NCI-H187 treated with DMSO at 0.1 percent for 48 hours (cell line): ENCODE measurements around the gene HPX.
"Not testable (repeated sequence)": the region's sequence is repeated elsewhere in the genome, so short reads cannot be mapped to it uniquely, and the experiment has no call there.

Experiments
- DNase-seq: peaks from one replicate; lab custom pipeline; 2025; lab: John Stamatoyannopoulos, UW

Gene HPX

DNA sequence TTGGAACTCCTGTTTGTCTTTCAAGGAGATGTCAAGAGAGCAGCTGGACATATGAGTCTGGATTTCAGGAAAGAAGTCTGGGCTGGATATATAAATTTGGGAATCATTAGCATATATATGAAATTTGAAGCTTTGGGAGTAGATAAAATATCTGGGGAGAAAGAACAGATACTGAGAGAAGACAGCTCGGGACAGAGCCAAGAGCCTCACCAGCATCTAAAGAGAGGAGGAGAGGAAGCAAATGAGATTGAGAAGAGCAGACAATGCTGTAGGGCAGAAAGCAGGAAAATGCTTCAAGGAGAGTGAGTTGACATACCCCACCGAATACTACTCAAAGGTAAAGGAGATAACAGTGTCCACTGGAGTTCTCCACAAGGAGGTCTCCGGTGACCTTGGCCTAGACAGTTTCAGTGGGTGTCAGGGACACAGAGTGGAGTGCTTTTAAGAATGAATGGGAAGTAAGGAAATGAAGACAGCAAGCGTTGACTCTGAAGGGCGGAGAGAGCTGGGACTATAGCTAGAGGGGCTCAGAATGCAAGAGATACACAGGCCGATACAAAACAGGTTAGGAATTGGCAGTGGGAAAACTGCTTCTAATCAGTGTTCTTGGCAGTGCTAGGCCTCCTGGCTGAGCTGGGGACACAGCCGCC lies 22.8 kb downstream of the HPX start:
- no peak for DNase-seq

DNA sequence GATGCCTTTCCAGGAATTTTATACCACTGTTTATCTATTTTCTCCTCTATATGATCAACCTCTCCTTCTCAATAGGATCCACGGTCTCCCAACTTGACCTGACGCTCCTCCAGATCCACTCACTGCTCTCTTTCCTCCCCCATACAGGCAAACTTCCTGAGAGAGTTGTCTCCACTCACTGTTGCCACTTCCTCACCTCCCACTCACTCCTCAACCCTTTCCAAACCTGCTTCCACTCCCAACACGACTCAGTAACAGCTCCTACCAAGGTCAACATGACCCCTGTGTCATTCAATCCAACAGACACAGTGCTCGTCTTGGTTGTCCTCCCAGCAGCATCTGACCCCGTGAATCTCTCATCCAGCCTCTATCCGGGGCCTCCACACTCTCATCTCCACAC lies 25.0 kb downstream of the HPX start:
- DNase-seq, result no peak

DNA sequence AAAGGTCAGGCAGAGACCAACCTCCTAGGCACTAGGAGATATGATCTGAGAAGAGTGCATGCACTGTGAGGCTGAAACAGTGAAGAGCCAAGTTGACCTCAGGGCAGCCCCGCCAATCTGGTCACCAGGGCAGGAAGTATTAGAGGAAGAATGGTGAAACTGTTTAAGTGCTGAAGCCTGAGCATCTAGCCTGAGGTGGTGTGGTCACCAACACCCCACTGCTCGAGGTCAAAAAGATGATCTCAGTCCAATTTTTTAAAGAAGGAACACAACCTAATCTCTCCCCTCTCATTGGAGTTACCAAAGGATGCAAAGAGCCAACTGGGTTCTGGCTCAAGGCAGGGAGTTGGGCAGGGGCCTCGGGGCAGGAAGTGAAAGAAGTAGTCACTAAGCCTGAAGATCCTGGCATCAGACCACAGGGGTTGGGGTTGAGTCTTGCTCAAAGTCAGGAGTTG lies 25.9 kb downstream of the HPX start:
- DNase-seq, result no peak

DNA sequence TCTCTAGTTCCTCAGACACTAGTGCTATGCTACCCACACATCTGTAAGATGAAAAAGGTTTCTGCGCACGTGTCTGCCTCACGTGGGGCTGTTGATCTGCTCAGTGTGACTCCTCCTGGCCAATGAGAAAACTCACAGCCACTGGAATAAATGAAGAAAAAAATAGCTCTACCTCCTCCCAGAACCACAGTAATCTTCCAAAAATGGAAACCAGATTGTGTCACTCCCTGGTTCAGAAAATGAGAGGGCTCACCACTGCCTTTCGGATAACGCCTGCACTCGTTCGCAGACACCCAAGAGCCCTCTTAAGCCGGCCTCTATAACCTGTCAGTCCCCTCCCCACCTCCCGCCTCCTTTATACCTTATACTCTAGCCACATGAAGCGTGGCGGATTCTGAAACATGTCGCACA lies 27.0 kb downstream of the HPX start:
- no peak for DNase-seq

DNA sequence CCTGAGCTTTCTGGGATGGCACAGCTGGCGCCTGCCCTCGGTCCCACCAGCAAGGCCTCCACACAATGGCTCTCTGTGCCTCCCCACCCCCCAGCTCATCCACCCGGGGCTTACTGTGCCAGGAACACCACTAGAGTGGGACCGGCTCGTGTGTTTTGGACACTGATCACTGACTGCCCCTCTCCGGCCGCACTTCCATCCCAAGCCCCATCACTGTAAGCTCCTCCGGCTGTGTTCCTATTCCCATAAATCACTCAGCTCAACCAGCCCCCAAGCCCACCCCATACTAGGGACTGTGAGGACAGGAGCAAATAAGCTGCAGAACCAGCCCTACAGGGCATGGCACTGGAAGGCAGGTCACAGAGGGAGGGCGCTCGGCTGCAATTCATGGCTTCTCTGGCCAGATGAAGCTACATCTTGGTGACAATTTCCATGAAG lies 29.2 kb downstream of the HPX start:
- DNase-seq, result no peak

DNA sequence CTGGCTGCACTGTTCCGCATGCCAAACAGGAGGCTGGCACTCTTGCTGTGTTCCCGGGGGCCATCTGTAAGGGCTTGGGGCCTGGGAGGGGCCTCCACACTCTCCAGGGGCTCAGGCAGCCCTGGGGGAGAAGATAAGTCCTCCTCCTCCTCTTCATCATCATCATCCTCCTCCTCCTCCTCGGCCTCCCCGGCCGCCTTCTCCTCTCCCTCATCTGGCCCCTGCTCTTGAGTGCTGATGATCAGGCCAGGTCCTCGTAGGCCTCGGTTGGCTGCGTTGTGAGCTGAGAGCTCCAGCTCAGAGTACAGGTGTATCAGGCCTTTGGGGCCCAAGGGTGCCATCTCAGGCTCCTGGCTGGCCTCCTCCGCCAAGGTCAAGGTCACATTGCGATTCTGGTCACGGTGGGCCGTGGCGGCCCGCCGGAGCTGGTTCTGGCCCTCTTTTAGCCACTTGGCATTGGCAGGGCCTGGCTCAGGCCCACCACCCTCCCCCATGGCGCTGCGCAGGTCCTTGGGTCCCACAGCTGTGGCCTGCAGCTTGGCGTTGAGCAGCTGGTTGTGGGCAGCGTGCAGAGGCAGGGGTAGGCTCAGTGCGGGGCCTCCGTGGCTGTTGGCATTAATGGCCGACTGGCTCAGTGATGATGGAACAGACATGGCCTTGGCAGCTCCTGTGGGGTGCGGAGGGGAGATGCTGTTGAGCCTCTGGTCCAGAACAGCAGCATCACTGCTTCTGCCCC lies 29.9 kb downstream of the HPX start:
- no peak for DNase-seq

DNA sequence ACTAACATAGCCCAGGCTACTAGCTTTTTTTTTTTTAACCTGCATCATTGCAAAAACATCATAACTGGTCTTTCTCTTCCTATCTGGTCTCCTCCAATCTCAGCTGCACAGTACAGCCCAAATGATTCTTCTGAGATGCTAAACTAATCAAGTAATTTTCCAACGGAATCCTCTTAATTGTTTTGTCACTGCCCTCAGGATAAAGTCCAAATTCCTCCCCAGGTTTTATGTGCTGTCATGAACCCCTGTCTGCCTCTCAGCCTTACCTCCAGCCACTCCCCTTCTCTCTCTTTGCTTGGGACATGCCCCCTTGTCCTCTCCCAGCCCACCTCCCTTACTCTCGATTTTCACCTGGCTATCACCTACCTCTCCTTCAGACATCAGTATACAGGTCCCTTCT lies 34.4 kb downstream of the HPX start:
- DNase-seq, result no peak

DNA sequence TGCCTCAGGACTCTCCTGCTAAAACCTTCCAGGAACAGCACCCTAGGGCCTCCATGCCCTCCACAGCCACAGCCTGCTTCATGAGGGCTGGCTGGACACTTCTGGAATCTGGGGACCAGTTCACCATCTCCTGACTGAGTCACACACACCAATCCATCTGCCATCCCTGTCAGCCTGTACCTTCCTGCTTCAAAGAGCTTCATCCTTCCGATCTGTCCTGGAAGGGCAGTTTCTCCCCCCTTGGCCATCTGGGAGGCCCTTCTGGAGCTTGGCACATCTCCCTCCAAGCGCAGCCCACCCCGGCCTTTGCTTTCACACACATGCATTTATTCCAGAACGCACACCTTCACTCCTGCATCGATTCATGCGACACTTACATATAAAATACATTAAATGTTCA lies 34.9 kb downstream of the HPX start:
- DNase-seq, result no peak

DNA sequence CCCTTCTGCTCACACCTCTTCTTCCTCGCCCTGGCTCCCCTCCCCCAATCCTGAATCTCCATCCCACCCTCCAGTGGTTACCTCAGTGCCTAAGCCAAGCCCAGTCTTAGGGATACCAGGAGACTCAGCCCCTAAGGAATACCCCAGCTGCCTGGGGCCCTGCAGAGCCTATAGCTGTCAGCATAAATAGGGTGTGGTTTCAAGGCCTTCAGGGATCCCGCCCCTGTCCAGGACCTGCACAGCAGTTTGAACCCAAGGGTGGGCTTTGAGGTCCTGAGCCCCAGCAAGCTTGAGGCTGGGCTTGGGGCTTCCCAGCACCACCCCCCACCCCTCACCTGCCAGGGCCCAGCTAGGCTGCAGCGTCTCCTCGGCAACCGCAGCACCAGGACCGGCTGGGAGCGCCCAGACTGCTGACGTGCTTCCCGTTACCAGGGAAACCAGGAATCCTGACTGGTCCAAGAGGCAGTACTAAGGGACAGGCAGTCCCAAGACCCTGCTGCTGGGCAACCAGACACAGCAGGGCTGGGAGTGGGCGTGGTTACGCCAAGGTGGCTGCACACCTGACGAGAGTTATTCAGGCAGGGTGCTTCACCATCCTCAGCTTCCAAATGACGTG lies 35.6 kb downstream of the HPX start:
- no peak for DNase-seq

DNA sequence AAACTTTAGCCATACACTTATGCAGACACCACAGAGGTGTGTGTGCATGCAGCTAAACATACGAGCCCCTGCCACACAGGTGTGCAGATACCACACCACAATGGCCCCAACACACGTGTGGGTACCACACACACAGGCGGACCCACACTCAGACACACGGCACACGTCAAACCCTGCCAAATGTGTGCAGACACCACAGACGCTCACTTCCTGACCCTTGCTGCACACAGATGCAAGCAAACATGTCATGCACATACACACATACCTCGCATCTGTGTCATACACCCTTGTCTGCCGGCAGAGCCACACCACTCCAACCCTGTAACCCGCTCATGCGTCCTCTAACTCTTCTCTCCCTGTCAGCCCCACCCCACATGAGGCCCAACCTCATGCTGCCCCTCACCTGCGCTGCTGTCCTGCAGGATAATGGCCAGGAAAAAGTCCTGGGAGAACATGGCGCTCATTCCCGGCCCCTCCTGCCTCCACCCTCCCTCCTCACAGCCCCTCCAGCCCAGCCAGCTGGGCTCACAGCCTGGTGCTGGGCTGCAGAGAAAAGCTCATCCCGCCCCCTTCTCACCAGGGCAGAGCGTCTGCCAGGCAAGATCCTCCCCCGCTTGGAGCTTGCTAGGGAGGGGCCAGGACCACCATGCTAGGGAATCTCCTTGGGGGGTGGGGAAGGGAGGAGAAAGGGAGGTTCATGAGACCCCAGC lies 36.3 kb downstream of the HPX start:
- DNase-seq, result no peak

DNA sequence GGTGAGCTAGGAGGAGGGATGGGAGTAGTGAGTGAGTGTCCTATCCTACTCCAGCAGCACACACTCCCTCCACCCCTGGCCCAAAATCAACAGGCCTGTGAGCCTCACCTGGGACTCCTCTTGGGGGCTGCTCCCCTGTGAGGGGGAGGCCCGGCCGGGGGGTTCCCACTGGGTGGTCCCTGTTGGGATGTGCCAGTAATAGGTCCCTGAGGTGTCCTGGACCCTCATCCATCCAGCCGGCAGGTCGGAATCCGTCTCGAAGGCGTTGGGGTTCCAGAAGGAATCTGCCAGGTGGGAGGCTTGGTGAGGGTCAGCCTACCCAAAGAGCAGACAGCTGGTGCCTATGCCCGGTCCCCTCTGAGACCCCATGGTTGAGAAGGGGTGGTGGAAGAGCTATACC lies 37.2 kb downstream of the HPX start:
- DNase-seq, result no peak

DNA sequence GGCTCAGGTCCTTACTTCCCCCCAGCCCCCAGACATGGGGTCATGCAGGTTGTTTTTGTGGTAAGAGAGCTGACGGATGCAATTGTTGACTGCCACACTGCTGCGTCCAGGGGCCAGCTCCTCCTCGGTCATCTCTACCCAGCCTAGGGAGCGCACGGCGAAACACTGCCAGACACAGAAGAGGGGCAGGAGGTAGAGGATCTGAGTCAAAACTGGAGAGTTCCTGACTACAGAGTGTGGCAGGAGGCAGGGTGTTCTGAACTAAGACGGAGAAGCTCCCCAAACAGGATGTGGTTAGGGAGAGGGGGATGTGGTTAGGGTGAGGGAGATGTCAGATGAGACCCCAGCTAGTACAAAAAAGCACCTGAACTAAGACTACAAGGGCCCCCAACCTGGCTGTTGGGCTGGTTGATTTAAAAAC lies 38.2 kb downstream of the HPX start:
- DNase-seq, result no peak

DNA sequence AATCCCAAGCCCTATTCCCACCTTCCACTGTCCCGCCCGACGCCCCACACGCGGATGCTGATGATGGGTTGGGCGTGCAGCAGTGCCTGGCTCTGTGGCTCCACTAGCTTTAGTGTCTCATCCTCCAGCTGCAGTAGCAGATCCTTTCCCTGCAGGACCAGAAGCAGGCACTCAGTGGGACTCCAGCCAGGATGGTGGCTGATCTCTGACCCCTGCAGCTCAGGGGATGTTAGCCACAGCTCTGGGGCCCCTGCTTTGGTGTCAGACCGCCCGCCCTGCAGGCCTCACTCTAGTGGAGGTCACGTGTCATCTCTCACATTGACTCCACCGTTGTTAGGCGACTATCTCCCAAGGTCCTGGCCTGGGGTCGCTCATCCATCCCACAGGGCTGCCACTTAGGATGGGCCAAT lies 38.7 kb downstream of the HPX start:
- DNase-seq, result no peak

DNA sequence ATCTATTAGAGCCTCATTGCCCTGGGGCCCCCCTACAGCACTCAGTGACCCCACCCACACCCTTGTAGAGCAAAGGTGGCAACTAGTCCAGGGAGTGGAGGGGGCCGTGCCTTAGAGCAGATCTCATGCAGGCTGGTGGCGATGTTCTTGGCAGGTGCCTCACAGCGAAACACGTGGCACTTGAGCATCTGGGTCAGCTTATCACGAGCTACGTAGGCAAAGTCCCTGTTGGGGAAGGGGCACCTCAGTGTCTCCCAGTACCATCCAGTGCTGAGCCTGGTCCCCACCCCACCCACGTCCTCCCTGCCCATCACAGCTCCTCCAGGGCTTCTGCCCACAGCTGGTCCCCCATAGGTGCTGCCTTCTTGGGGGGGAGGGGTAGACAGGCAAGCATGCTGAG lies 39.3 kb downstream of the HPX start:
- DNase-seq, result no peak

DNA sequence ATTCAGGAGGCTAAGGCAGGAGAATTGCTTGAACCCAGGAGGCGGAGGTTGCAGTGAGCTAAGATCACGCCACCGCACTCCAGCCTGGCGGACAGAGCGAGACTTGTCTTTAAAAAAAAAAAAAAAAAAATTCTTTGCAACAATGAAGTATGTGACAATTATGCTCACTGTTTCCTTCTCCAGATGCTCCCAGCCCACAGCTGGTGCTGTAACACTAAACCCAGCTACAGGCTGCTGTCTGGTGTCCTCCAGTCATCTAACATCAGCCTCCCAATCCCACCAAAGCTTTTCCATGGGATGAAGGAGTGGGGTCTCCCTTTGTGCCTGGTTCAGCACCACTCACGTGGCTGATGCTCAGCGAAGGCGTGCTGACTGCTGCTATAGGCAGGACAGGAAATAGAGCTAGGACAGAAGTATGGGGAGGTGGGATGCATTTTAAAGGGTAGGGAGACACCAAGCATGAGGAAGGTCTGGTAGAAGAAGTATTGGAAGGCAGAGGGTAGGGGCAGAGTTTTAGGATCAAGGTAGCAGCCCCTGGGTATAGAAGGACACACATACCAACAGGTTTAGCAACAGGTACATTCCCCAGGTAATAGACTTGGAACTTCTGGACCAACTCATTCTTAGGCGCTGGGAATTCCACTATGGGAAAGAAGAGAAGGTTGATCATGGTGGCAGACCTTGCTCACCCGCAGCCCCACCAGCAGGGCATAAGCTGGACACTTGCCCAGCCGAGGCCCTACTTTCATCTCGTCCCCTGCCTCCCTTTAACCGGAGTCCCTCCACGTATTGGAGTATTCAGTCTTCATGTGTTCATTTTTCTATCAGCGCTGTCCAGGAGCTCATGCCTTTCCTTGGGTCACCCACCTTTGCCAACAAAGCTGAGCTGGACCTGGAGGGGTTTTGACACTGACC lies 40.1 kb downstream of the HPX start:
- no peak for DNase-seq

DNA sequence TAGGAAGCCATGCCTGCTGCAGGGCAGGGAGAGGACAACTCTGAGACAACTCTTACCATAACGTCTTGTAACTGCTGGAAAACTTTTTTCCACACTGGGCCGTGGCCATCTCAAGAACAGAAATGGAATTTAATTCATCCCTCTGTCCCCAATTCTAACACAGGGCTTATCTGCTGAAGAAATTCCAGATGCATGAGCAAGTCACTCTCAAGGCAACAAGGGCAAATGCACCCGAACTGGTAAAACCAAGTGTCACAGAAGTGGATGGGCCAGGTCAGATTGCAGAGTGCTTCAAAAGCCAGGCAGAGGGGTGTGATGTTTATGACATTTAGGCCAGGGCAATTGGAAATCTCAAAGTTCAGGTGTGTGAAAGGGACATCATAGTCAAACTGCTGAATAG lies 43.2 kb downstream of the HPX start:
- DNase-seq, result no peak

DNA sequence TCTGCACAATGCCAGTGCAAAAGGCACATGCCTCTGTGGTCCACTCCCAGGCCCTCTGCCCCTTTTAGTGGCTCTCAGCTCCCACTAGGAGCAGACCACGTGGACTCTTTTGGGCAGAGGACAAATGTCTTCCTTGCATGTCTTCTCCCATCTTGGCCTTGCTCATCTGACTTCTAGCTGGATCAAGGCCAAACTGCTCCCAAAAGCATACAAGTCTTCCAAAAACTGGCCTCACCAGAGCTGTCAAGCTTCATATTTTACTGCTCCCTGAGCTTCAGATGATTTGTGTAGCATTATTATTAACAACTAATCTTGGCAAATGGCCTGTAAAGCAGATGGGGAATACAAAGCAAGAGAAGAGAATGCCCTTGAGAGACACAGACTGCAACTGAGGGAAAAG lies 43.6 kb downstream of the HPX start:
- no peak for DNase-seq

DNA sequence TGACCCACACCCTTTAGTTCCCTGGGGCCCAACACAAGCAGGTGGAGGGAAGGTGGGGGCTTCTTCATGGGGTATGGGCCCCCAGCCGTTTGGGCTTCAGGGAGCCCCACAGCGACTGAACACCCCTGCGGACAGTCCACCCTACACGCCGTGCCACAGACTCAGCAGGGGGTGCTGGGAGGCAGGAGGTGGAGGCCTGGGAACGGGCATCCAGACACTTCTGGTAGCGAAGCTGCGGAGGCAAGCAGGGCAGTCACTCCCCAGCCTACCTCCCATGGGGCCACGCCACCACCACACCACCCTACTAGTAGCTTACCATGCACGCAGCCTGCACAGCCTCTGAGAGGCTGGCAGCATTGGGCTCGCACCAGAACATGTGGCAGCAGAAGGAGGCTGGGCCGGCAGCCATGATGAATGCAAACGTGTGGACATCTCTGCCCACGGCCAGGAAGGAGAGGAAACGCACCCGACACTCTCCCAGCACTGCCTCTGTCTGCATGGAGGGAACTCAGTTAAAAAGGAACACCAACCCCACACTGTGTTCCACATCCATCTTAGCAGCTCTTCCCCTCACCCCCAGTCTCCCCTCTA lies 45.2 kb downstream of the HPX start:
- DNase-seq, result no peak

DNA sequence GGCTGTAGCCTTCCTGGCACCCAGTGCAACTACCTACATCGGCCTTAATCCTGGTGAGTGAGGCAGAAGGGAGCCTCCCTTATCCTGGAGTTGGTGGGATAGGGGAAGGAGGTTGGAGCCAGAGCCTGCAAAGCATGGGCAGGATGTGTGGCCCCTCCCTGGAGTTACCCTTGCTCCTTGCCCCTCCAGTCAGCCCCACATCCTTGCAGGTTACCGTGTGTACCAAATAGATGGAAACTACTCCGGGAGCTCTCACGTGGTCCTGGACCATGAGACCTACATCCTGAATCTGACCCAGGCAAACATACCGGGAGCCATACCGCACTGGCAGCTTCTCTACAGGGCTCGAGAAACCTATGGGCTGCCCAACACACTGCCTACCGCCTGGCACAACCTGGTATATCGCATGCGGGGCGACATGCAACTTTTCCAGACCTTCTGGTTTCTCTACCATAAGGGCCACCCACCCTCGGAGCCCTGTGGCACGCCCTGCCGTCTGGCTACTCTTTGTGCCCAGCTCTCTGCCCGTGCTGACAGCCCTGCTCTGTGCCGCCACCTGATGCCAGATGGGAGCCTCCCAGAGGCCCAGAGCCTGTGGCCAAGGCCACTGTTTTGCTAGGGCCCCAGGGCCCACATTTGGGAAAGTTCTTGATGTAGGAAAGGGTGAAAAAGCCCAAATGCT lies 46.7 kb downstream of the HPX start:
- DNase-seq, result no peak

DNA sequence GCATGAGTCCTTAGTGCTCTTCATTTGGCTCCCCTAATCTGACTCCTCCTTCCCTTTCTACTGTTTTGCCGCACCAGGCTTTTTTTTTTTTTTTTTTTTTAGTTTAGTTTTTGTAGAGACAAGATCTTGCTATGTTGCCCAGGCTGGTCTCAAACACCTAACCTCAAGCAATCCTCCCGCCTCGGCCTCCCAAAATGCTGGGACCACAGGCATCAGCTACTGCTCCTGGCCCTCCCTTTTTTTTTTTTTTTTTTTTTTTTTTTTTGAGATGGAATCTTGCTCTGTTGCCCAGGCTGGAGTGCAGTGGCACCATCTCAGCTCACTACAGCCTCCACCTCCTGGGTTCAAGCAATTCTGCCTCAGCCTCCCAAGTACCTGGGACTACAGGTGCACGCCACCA lies 48.5 kb downstream of the HPX start:
- not testable (repeated sequence) for DNase-seq
